Left lobe of liver (tissue), 2 donors: Measurements from ENCODE around the gene CHRNA5. TPM values are rescaled to one million over a fixed set of nuclear protein-coding genes. Genes with fewer than 3 reads are reported as not detected.
A peak's percentile ranks its signal among the peaks of the same experiment; 100 is the strongest.
"Not testable (repeated sequence)": the region's sequence is repeated elsewhere in the genome, so short reads cannot be mapped to it uniquely, and the experiment has no call there.

Source experiments
- ATAC-seq: fragments of 200-7000 bp; cut with Tn5 transposase; one replicate; pipeline ENCODE4 v1.9.1; 2020; ENCODE audit warnings: mild to moderate bottlenecking, moderate library complexity
- DNase-seq: peaks from one replicate; pipeline ENCODE4 v3.0.0-alpha.2; 2020; ENCODE audit warnings: low spot score
- total RNA-seq: library from RNA; stranded (reverse); gene quantifications from one replicate; pipeline ENCODE4 v1.2.1, GENCODE V29; 2021
- donor health status: DM: no; HTN: no; CAD: no; lungs with moderate emphysema.
- donor health status: DM: no; HTN: yes; CAD: no.

CHRNA5 gene
- total RNA-seq, 1 donor from 2014 or later: 0.35 TPM

DNA sequence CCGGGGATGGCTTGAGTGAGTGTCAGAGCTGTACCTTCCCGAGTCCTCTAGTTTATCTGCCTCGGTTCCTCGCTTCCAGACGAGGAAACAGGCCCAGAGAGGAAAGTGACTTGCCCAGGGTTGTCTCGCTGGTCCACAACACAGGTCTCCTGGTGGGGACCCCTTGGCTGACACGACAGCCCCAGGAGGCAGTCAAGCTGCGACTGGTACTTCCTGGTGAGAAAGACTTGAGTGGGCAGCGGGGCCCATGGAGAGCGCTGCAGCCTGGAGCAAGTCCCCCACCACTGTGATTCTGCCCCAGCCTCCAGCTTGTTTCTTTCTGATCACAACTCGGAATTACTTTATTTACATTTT is 600 bp upstream of the CHRNA5 start:
- DNase-seq (no peak), ATAC-seq (no peak)

DNA sequence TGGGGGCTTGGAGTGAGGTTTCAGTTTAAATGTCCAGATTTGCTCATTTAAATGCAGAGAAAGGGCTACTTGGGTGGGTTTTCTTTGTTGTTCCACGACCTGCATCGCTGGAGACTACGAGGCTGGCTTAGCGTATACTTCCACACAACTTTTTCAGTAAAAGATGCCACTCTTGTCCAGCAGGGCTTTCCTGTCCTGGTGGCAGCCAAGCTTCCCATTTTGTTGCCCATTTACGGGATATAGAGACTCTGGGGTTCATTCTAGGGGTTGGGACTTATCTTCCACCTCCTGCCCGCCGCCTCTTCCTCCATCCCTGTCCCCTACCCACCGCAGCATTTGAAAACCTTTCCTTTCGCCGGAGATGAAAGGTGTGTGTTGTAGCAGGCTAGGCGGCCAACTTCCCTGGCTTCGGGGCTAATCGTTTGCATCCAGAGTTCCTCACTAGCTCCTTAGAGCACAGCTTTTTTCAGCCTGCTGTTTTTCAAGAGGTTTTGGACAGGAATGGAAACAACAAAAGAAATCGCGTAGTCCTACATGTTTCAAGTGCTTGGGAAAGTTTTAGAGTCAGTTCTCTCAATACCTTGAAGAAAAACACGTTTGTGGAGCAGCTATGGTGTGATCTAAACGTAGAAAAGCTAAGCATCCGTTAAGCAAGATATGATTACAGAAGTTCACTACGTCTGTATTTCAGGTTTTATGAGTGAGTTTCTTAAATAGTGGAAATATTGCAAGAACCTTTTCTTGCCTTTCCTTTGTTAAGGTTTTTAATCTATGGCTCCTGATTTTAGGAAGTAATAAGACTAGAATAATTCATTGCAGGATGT is 843 bp downstream of the CHRNA5 start:
- DNase-seq (no peak), ATAC-seq (peak; percentile 30)

DNA sequence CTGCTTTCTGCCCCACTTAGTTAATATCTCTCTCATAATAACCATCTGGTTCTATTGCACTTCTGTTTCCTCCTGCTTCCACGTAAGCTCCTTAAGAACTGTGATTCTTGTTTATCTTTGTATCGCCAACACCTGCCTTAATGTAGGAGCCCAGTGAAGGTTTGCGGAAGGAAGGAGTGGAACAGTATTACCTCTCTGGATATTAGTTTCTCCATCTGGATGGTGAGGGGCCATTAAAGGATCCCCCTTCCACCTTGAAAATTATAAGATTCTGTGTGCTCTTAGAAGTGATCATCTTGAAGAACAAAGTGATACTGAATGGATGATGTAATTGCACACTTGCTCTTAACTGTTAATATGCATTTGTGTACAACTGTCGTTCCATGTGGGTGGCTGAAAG is 2.2 kb downstream of the CHRNA5 start:
- DNase-seq (no peak), ATAC-seq (no peak)

DNA sequence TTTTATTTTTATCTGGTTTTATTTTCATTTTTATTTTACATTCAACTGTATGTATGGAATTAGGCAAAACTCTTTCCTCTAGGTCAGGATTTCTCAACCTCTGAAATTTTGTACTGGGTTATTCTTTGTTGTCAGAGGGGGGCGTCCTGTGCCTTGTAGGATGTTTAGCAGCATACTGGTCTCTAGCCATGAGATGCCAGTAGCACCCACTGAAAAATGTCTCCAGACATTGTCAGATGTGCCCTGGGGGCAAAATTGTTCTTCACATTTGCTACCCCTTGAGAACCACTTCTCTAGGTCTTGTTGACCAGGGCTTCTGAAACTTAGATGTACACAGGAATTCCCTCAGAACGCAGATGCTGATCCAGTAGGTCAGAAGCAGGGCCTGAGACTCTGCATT is 5.4 kb downstream of the CHRNA5 start:
- ATAC-seq: no peak
- DNase-seq: no peak

DNA sequence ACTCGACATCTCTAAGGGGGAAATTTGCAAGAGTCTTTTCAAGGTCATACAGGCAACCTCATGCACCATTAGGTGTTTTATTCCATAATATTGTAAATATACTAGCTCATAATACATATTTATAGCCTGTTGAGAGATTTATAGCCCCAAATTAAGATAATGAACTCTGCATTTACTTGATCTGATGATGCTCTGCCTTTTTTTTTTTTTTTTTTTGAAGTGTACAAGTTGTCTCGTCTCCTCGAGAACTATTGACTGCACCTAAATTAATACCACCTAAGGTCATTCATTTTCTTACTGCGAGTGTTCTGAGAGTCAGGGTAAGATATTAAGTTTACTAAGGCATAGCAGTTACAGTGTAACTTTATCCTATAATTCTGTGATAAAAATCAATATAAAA is 6.1 kb downstream of the CHRNA5 start:
- no peak for DNase-seq

DNA sequence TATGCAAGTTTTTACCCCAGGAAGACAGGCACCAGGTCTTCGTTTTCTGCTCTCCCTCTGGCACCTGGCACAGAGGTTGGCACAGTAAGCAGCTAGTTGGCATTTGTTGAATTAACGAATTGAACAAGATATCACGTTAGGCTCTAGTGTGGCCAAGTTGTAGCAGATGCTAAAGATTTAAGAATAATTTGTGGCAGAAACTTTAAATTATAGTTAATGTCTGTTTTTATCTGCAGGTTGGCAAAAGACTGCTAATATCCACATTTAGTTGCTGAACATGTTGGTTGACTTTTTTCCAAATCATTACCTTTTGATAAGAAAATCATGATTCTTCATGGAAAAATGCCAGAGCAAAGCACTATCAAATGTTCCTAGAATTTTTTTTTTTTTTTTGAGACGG is 8.1 kb downstream of the CHRNA5 start:
- no peak for DNase-seq
- no peak for ATAC-seq

More for the DNA sequence above, 6.1 kb downstream of the CHRNA5 start:
- ATAC-seq: no peak

DNA sequence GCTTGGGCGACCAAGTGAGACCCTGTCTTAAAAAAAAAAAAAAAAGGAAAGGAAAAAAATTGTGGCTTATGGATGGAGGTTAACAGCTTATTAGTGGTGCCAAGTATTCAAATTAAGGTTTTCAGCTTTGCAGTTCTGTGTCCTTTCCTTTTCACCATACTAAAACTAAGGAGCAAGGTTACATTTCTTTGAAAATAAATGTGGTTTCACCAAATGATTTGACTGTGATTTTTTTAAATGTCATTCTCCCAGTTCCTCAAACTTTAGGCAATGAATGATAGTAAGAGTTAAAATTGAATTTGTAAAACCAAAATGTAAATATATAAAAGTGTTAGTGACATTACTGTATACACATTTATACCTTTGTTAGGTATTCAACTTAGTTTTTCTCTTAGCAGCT is 9.6 kb downstream of the CHRNA5 start:
- DNase-seq (no peak), ATAC-seq (no peak)

DNA sequence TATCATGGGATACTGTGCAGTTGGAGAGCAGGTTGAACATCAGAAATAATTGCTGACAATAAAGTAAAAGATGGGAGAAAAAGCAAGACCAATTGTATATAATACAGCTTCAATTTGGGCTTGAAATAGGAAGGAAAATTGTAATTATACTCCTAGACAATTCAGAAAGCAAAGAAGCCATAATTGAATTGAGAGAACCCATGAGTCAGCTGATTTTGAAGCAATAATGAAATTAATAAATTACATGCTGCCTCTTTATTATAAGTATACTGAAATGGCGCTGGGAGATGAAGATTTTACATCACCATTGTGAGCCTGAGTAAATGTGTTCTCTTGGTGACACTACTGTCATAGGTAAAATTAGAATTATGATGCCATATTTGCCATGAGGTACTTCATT is 32.3 kb downstream of the CHRNA5 start:
- ATAC-seq: no peak

DNA sequence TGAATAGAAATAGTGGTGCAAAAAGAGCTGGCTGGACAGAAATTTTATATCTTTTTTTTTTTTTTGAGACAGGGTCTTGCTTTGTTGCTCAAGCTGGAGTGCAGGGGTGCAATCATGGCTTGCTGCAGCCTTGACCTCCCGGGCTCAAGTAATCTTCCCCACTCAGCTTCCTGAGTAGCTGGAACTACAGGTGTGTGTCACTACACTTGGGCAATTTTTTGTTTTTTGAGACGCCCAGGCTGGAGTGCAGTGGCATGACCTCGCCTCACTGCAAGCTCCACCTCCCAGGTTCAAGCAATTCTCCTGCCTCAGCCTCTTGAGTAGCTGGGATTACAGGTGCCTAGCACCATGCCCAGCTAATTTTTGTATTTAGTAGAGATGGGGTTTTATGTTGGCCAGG is 33.0 kb downstream of the CHRNA5 start:
- DNase-seq: no peak
- no peak for ATAC-seq

More for the DNA sequence above, 32.3 kb downstream of the CHRNA5 start:
- no peak for DNase-seq

DNA sequence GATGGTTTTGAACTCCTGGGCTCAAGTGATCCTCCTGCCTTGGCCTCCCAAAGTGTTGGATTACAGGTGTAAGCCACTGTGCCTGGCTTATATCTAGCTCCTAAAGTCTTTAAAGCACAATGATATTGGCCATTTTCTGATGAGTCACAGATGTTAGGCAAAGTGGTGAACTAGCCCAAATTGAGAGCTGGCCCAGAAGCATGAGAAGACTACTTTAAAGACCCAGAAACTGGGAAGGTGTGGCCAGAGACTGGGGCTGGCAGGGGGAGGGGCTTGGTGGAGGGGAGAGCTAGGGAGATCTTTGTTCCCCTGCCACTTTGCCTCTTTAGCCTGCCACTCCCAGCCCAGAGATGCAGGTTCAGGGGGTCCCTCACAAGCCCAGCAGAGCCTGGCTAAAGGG is 33.9 kb downstream of the CHRNA5 start:
- ATAC-seq: no peak

DNA sequence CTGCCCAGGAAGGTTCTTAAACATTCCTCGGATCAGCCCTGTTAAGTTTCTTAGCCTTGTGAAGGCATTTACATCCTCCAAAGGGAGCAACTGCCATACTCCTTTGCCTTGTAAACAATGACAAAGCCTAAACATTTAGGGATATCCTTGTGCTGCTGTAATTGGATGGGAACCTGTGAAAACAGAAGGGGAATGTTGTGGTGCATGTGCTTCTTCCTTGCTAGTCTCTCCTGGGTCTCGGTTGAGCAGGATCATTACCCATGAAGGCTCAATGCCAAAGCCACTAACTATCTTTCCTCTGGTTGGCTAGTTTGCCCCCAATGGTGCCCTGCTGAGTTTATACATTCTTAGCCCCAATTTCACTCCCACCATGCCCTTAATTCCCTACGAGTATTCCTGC is 38.1 kb downstream of the CHRNA5 start:
- ATAC-seq (no peak), DNase-seq (no peak)

More for the DNA sequence above, 33.9 kb downstream of the CHRNA5 start:
- DNase-seq: no peak

DNA sequence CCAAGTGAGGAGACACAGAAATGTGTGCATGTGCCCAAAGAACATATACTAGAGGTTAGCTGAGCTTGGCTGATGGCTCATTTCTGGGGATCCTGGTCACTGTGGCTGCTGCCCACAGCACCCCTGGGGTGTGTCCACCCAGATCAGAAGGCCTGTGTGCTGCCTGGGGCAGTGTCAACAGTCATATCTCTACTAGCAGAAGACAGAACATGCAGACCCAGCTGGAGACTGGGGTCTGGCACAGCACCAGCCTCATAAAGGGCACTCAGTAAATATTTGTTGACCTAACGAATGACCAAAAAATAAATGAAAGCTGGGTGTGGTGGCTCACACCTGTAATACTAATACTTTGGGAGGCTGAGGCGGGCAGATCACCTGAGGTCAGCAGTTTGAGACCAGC is 39.1 kb downstream of the CHRNA5 start:
- ATAC-seq (no peak), DNase-seq (no peak)

DNA sequence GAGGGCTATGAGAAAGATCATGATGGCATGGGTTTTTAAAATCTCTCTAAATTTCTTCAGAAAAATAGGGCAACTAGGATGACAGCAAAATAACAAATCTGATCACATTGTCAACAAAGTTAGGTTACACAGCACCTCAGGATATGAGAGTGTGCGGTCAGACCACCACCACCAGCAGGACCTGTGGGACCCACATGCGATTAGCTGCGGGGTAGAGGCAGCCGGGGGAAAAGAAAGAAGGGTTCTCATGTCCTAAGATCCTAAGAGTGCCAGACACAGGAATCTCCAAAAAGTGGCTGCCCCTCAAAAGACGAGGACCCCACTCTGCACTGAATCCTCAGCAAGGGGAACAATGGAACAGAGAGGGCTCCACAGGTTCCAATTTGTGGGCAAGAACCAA is 39.9 kb downstream of the CHRNA5 start:
- no peak for DNase-seq
- ATAC-seq: no peak

DNA sequence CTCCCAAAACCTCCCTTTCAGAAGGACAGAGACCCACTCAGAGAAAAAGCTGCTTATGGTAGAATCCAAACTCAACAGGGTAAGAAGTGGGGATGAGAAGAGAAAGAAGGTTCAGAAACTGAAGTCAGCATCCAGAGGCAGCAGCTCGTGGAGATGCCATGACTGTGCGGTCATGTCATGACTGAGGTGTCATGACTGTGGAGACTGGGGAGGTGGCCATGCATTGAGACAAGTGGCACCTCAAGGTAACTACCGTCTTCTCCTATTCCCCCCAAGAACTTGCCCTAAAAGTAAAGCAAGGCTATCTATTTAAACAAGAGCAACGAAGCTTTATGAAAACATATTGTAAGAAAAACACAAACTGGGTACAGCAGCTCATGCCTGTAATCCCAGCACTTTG is 40.4 kb downstream of the CHRNA5 start:
- DNase-seq (no peak), ATAC-seq (no peak)

DNA sequence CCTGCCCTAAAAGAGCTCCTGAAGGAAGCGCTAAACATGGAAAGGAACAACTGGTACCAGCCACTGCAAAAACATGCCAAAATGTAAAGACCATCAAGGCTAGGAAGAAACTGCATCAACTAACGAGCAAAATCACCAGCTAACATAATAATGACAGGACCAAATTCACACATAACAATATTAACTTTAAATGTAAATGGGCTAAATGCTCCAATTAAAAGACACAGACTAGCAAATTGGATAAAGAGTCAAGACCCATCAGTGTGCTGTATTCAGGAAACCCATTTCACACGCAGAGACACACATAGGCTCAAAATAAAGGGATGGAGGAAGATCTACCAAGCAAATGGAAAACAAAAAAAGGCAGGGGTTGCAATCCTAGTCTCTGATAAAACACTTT is 44.2 kb downstream of the CHRNA5 start:
- not testable (repeated sequence) for ATAC-seq, DNase-seq

DNA sequence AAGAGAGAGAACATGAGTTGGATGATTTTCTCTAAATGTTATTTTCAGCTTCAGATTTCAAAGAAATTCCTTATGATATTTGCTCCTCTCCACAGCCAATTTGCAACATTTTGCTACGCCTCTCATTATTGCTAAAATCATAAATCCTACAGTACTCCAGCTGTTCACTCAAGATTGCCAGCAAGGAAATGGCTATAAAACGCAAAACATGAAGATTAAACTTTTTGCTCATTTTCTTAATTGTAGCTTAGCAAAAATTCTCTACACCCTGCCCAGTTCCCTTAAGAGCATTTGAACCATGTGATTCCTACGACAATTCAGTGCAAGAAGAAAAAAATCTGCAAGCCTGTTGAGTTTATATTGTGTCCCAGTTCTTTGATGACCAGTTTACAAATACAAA is 48.7 kb downstream of the CHRNA5 start:
- no peak for ATAC-seq

DNA sequence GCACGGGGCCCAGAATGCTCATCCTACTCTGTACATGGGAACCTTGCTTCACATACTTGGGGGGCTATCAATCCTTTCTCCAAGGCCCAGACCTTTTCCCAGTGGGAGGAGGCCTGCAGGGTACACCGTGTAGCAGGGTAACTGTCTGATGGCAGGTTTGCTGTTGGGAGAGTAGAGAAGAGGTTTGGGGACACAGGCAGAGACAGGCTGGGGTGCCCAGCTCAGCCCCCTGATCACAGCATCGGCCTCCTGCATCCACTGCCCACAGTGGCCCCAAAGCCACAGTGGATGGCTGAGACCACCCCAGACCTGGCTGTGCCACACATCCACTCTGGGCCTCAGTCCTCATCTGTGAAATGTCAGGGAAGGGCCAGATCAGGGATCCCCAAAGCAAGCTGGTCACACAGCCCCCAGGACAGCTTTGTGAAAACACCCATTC is 49.9 kb downstream of the CHRNA5 start:
- ATAC-seq (no peak), DNase-seq (no peak)

More for the DNA sequence above, 48.7 kb downstream of the CHRNA5 start:
- DNase-seq: no peak

DNA sequence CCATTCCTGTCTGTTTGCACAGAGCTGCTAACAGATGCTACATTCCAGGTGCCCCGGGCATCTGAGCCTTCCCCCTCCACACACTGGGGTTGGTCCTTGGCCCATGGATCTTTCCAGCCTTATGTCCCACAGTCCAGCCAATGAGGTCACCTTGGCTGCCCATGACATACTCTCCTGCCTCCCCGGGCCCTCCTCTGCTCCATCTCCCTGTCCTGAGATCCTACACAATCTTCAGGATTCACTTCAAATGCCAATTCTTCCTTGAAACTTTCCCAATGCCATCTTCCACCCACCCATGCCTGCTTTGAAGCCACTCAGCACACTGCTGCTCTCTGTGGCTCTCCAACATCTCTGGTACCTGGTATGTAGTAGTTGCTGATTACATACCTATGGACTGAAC is 51.2 kb downstream of the CHRNA5 start:
- DNase-seq: no peak
- ATAC-seq: no peak

DNA sequence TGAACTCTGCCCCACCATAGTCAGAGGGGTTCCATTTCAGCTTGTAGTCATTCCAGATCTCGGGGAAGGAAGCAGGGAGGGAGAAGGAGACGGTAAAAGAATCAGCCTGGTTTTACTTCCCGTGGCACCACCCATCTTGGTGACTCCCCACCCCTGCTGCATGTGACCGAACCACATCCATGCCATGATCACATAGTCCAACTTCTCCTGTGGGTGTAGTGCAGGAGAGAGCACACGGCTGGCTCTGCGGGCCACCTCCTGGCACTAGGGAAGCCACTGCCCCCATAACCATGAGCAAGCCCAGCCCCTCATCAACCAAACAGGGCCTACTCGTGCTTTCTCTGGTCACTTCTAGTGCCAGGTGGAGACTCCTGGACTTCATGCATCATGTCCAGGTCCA is 51.8 kb downstream of the CHRNA5 start:
- DNase-seq: no peak
- no peak for ATAC-seq

DNA sequence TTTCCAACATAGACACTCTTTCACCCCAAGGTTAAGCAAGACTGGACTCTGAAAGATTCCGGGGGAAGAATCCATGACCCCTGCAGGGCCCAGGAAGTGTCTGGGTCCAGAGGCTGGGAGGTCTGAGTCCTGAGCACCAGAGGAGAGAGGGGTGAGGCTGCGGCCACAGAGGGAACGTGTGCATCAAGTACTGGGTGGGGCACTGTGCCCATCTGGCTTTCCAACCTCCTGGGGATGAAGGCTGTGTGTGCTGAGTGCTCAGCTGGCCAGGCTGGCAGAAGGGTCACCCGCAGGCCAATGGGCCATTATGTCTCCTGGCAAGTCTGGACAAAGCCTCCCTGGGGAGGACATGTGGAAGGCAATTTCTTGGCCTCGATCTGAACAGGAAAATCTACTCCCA is 52.2 kb downstream of the CHRNA5 start:
- ATAC-seq: no peak
- no peak for DNase-seq

DNA sequence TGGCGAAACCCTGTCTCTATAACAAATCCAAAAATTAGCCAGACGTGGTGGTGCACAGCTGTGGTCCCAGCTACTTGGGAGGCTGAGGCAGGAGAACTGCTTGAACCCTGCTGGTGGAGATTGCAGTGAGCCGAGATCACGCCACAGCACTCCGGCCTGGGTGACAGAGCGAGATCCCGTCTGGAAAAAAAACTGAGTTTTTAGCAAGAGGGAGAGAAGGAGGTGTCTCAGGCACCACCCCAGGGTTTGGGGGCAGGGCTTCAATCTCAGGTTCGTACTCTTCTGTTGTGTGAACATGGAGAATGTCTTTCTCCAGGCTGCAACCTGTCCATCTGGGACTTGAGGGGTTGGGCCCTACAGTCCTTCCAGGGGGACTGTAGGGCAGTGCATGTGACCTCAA is 52.7 kb downstream of the CHRNA5 start:
- DNase-seq (no peak), ATAC-seq (peak; percentile 10)

DNA sequence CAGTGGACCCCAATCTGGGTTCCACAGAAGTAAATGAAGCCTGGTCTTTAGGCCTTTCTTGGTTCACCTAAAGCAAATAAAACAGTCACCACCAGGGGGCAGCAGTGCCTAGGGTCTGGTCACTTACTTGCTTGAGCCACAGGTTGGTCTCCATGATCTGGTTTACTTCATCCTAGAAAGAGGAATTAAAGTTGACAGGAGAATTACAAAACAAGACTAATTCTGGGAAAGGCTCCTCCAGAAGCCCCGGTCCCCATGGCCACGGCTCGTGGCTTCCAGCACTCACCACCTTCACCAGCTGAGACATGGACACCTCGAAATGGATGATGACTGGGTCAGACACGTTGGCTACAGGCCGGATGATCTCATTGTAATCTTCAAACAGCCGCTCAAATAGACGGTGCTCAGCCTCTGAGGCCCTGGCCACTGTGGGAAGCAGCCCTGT is 53.2 kb downstream of the CHRNA5 start:
- DNase-seq (peak; percentile 79), ATAC-seq (peak; percentile 95)
